Liver (tissue), 9 donors: ENCODE measurements around the gene RNF144B. TPM values are rescaled to one million over a fixed set of nuclear protein-coding genes. Genes with fewer than 3 reads are reported as not detected.

Source experiments
- DNase-seq: peaks from one replicate; pipeline ENCODE4 v3.0.0-alpha.2; 2017; ENCODE audit warnings: low spot score
- H3K27ac ChIP-seq, 2 donors: one replicate each; pipeline ENCODE4 v1.7.0; 2013; ENCODE audit warnings: inconsistent platforms in 2 of 2, low read length in 2 of 2, control low read depth in 1 of 2, low read depth in 1 of 2, mild to moderate bottlenecking in 1 of 2
- H3K27me3 ChIP-seq, 4 donors: one replicate each; pipeline versions ENCODE4 v1.6.1 to v1.7.0; 2013; ENCODE audit warnings: low read length in 3 of 4, inconsistent platforms in 1 of 4, mild to moderate bottlenecking in 1 of 4, moderate library complexity in 1 of 4; ENCODE audit not compliant: control insufficient read depth in 4 of 4, insufficient read depth in 4 of 4
- H3K36me3 ChIP-seq, 4 donors: one replicate each; pipeline versions ENCODE4 v1.6.1 to v1.7.0; 2013; ENCODE audit warnings: low read length in 3 of 4, mild to moderate bottlenecking in 3 of 4, low read depth in 1 of 4, moderate library complexity in 1 of 4; ENCODE audit not compliant: control insufficient read depth in 4 of 4, insufficient read depth in 3 of 4
- H3K4me1 ChIP-seq, 4 donors: one replicate each; pipeline versions ENCODE4 v1.6.1 to v1.7.0; 2013; ENCODE audit warnings: low read length in 3 of 4, mild to moderate bottlenecking in 3 of 4, moderate library complexity in 1 of 4; ENCODE audit not compliant: control insufficient read depth in 4 of 4, insufficient read depth in 4 of 4
- H3K4me3 ChIP-seq, 3 donors: one replicate each; pipeline versions ENCODE4 v1.6.1 to v1.7.0; 2013; ENCODE audit warnings: low read length in 3 of 3, control low read depth in 1 of 3, low read depth in 1 of 3, mild to moderate bottlenecking in 1 of 3
- H3K9ac ChIP-seq, 2 donors: one replicate each; pipeline ENCODE4 v1.7.0; 2013; ENCODE audit warnings: low read length in 2 of 2, mild to moderate bottlenecking in 2 of 2, moderate library complexity in 2 of 2, control low read depth in 1 of 2, low read depth in 1 of 2
- H3K9me3 ChIP-seq, 4 donors: one replicate each; pipeline versions ENCODE4 v1.6.1 to v1.7.0; 2013; ENCODE audit warnings: low read length in 3 of 4; ENCODE audit not compliant: control insufficient read depth in 4 of 4
- EGR1 ChIP-seq, 2 donors: IDR thresholded peaks; 2 replicates each; pipeline ENCODE4 v1.6.1; 2016 to 2018; ENCODE audit warnings: antibody characterized with exemption in 2 of 2, low read depth in 2 of 2
- FOXA1 ChIP-seq: IDR thresholded peaks from 2 replicates; pipeline ENCODE4 v1.6.1; 2016; ENCODE audit warnings: antibody characterized with exemption
- FOXA2 ChIP-seq: IDR thresholded peaks from 2 replicates; pipeline ENCODE4 v1.6.1; 2016; ENCODE audit warnings: antibody characterized with exemption
- GABPA ChIP-seq, 2 donors: IDR thresholded peaks in 1 of 2; conservative IDR thresholded peaks in 1 of 2; 2 replicates each; pipeline ENCODE4 v1.6.1; 2016; ENCODE audit warnings: antibody characterized with exemption in 2 of 2, mild to moderate bottlenecking in 1 of 2, moderate library complexity in 1 of 2
- HNF4A ChIP-seq, 2 donors: conservative IDR thresholded peaks; 2 replicates each; pipeline ENCODE4 v1.6.1; 2016; ENCODE audit warnings: antibody characterized with exemption in 2 of 2, mild to moderate bottlenecking in 2 of 2
- HNF4G ChIP-seq: IDR thresholded peaks from 2 replicates; pipeline ENCODE4 v1.6.1; 2016; ENCODE audit warnings: antibody characterized with exemption
- JUND ChIP-seq, 2 donors: IDR thresholded peaks; 2 replicates each; pipeline ENCODE4 v1.6.1; 2016; ENCODE audit warnings: antibody characterized with exemption in 2 of 2
- NR2F2 ChIP-seq: IDR thresholded peaks from 2 replicates; pipeline ENCODE4 v1.6.1; 2016; ENCODE audit warnings: antibody characterized with exemption
- RAD21 ChIP-seq, 2 donors: IDR thresholded peaks; 2 replicates each; pipeline ENCODE4 v1.6.1; 2016; ENCODE audit warnings: antibody characterized with exemption in 2 of 2, mild to moderate bottlenecking in 2 of 2
- RXRA ChIP-seq, 2 donors: IDR thresholded peaks; 2 replicates each; pipeline ENCODE4 v1.6.1; 2017 to 2018; ENCODE audit warnings: antibody characterized with exemption in 2 of 2, mild to moderate bottlenecking in 1 of 2
- SP1 ChIP-seq: IDR thresholded peaks from 2 replicates; pipeline ENCODE4 v1.6.1; 2018; ENCODE audit warnings: antibody characterized with exemption, mild to moderate bottlenecking
- YY1 ChIP-seq: IDR thresholded peaks from 2 replicates; pipeline ENCODE4 v1.6.1; 2016; ENCODE audit warnings: antibody characterized with exemption, mild to moderate bottlenecking
- WGBS: extraction: QIAGEN DNeasy Blood & Tissue Kit; methylation state at CpG from one replicate; pipeline ENCODE4 v1.1.7; 2013; 5-methylcytosine and 5-hydroxymethylcytosine counted together
- polyA plus RNA-seq, 2 donors: library from polyadenylated mRNA; stranded (reverse) in 1 of 2; unstranded in 1 of 2; fragments of 200-250 nt in 1 of 2; fragments of >200 nt in 1 of 2; fragmentation: Nextera tagmentation in 1 of 2; extraction: Ambion mirVana in 1 of 2; gene quantifications; one replicate each; pipeline versions ENCODE4 v1.2.1 to v1.2.3, GENCODE V29; 2013 to 2015
- total RNA-seq, 2 donors: library from RNA; depleted of rRNA; stranded (reverse); fragments of >200 nt; gene quantifications; one replicate each; pipeline ENCODE4 v1.2.3, GENCODE V29; 2014
- TF ChIP-seq, protein P1 (sequence below): IDR thresholded peaks from 2 replicates; pipeline ENCODE4 v1.6.1; 2016; ENCODE audit warnings: antibody characterized with exemption
- TF ChIP-seq, protein P2 (sequence below): IDR thresholded peaks from 2 replicates; pipeline ENCODE4 v1.6.1; 2016; ENCODE audit warnings: antibody characterized with exemption
- TF ChIP-seq, protein P3 (sequence below): fragments of 150-350 bp; IDR thresholded peaks from 2 replicates; pipeline ENCODE4 v1.5.1; 2017; ENCODE audit warnings: improper control_type of control experiment, low read depth, low read length; ENCODE audit not compliant: missing input control
- TF ChIP-seq, protein P4 (sequence below): IDR thresholded peaks from 2 replicates; pipeline ENCODE4 v1.6.1; 2016; ENCODE audit warnings: antibody characterized with exemption, mild to moderate bottlenecking
- TF ChIP-seq, protein P5 (sequence below): IDR thresholded peaks from 2 replicates; pipeline ENCODE4 v1.6.1; 2016; ENCODE audit warnings: antibody characterized with exemption
- donor health status: healthy.
- donor health status: healthy.
- donor health status: healthy.
- donor health status: healthy.
- donor health status: healthy.

The RNF144B gene
- total and polyA plus RNA-seq, 4 donors: 3.0 to 15.1 (median 7.6) TPM

DNA sequence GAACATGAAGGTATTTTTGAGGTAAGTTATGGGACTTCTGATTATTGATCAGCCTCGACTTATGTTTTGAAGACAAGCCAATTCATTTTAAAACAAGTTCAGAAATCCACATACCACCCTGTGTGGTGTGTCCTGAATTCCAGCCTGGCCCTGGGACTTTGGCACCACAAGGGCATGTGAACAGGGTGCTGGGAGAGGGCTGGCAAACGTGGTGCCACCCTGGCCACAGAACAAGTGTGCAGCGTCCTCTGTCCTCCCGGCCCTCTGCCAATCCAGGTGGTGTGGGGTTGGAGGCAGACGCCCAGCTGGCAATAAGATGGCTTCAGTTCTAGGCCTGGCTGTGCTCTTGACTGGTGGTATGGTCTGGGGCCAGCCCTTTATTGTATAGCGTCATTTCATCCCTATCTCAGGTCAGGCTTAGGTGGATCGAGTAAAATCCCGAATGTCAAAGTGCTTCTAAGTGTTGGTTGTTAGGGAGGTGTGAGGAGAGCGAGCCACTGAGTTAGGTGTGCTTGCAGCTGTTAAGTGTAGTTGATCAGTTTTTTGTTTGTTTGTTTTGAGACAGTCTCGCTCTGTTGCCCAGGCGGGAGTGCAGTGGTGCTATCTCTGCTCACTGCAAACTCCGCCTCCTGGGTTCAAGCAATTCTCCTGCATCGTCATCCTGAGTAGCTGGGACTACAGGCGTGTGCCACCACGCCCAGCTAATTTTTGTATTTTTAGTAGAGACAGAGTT, 84.2 kb downstream of the RNF144B start:
- Histone ChIP-seq H3K9me3 (no peaks in the 10 kb centered on the region), H3K9ac (no peak overlapping the region), H3K36me3 (no peaks in the 10 kb centered on the region), H3K4me3 (no peak overlapping the region), H3K27me3 (no peaks in the 10 kb centered on the region), H3K4me1 (peaks cover 6 to 49% (median 37%) of the 10 kb centered on the region in 4 donors), H3K27ac (peak overlapping the region; percentile 62 to 77)
- 43% methylated on average over 15 of the region's 15 CpGs for WGBS
- DNase-seq: no peak
- TF ChIP-seq FOXA2 (peak; percentile 68), JUND (IDR thresholded peaks at IDR 0.05) (peak in 1 of 2 donors; percentile 67), RXRA (IDR thresholded peaks at IDR 0.05) (peak; percentile 63 to 89), YY1 (no peak), NR2F2 (no peak), RAD21 (IDR thresholded peaks at IDR 0.05) (peak; percentile 56 to 59), SP1 (peak; percentile 84), FOXA1 (peak; percentile 62), GABPA (IDR thresholded peaks at IDR 0.05 in 1 of 2, conservative IDR thresholded peaks at IDR 0.05 in 1 of 2) (no peak), EGR1 (IDR thresholded peaks at IDR 0.05; ENCODE audit: low read depth in 2 of 2) (peak in 1 of 2 donors; percentile 61), HNF4G (peak; percentile 77), HNF4A (conservative IDR thresholded peaks at IDR 0.05) (peak; percentile 90 to 96)
- TF ChIP-seq, protein P1, sequence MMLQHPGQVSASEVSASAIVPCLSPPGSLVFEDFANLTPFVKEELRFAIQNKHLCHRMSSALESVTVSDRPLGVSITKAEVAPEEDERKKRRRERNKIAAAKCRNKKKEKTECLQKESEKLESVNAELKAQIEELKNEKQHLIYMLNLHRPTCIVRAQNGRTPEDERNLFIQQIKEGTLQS: no peak
- TF ChIP-seq, protein P2, sequence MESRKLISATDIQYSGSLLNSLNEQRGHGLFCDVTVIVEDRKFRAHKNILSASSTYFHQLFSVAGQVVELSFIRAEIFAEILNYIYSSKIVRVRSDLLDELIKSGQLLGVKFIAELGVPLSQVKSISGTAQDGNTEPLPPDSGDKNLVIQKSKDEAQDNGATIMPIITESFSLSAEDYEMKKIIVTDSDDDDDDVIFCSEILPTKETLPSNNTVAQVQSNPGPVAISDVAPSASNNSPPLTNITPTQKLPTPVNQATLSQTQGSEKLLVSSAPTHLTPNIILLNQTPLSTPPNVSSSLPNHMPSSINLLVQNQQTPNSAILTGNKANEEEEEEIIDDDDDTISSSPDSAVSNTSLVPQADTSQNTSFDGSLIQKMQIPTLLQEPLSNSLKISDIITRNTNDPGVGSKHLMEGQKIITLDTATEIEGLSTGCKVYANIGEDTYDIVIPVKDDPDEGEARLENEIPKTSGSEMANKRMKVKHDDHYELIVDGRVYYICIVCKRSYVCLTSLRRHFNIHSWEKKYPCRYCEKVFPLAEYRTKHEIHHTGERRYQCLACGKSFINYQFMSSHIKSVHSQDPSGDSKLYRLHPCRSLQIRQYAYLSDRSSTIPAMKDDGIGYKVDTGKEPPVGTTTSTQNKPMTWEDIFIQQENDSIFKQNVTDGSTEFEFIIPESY: peak; percentile 57
- TF ChIP-seq, protein P3, sequence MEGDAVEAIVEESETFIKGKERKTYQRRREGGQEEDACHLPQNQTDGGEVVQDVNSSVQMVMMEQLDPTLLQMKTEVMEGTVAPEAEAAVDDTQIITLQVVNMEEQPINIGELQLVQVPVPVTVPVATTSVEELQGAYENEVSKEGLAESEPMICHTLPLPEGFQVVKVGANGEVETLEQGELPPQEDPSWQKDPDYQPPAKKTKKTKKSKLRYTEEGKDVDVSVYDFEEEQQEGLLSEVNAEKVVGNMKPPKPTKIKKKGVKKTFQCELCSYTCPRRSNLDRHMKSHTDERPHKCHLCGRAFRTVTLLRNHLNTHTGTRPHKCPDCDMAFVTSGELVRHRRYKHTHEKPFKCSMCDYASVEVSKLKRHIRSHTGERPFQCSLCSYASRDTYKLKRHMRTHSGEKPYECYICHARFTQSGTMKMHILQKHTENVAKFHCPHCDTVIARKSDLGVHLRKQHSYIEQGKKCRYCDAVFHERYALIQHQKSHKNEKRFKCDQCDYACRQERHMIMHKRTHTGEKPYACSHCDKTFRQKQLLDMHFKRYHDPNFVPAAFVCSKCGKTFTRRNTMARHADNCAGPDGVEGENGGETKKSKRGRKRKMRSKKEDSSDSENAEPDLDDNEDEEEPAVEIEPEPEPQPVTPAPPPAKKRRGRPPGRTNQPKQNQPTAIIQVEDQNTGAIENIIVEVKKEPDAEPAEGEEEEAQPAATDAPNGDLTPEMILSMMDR: no peak
- TF ChIP-seq, protein P4, sequence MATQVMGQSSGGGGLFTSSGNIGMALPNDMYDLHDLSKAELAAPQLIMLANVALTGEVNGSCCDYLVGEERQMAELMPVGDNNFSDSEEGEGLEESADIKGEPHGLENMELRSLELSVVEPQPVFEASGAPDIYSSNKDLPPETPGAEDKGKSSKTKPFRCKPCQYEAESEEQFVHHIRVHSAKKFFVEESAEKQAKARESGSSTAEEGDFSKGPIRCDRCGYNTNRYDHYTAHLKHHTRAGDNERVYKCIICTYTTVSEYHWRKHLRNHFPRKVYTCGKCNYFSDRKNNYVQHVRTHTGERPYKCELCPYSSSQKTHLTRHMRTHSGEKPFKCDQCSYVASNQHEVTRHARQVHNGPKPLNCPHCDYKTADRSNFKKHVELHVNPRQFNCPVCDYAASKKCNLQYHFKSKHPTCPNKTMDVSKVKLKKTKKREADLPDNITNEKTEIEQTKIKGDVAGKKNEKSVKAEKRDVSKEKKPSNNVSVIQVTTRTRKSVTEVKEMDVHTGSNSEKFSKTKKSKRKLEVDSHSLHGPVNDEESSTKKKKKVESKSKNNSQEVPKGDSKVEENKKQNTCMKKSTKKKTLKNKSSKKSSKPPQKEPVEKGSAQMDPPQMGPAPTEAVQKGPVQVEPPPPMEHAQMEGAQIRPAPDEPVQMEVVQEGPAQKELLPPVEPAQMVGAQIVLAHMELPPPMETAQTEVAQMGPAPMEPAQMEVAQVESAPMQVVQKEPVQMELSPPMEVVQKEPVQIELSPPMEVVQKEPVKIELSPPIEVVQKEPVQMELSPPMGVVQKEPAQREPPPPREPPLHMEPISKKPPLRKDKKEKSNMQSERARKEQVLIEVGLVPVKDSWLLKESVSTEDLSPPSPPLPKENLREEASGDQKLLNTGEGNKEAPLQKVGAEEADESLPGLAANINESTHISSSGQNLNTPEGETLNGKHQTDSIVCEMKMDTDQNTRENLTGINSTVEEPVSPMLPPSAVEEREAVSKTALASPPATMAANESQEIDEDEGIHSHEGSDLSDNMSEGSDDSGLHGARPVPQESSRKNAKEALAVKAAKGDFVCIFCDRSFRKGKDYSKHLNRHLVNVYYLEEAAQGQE: peak; percentile 42
- TF ChIP-seq, protein P5, sequence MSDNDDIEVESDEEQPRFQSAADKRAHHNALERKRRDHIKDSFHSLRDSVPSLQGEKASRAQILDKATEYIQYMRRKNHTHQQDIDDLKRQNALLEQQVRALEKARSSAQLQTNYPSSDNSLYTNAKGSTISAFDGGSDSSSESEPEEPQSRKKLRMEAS: peak; percentile 83
